Right renal pelvis (tissue), 4 donors: ENCODE results near the gene ANKRD39. TPM values are rescaled to one million over a fixed set of nuclear protein-coding genes. Genes with fewer than 3 reads are reported as not detected.
A peak's percentile ranks its signal among the peaks of the same experiment; 100 is the strongest.

Experiments used
- DNase-seq, 4 donors: peaks; one replicate each; pipeline ENCODE4 v3.0.0-alpha.2; 2013; ENCODE audit warnings: low read depth in 4 of 4, low spot score in 3 of 4, missing footprints in 1 of 4
- polyA plus RNA-seq, 4 donors: library from polyadenylated mRNA; unstranded; fragments of 120-200 nt; gene quantifications; one replicate each; pipeline ENCODE4 v1.2.1, GENCODE V29; 2013; ENCODE audit not compliant: insufficient read length in 4 of 4

Gene ANKRD39
- polyA plus RNA-seq, 4 donors = 7.5 to 10.4 (median 8.4) TPM

GRCh38 chr2:96835830-96836229, 22.0 kb downstream of the ANKRD39 start:
- no peak for DNase-seq

DNA sequence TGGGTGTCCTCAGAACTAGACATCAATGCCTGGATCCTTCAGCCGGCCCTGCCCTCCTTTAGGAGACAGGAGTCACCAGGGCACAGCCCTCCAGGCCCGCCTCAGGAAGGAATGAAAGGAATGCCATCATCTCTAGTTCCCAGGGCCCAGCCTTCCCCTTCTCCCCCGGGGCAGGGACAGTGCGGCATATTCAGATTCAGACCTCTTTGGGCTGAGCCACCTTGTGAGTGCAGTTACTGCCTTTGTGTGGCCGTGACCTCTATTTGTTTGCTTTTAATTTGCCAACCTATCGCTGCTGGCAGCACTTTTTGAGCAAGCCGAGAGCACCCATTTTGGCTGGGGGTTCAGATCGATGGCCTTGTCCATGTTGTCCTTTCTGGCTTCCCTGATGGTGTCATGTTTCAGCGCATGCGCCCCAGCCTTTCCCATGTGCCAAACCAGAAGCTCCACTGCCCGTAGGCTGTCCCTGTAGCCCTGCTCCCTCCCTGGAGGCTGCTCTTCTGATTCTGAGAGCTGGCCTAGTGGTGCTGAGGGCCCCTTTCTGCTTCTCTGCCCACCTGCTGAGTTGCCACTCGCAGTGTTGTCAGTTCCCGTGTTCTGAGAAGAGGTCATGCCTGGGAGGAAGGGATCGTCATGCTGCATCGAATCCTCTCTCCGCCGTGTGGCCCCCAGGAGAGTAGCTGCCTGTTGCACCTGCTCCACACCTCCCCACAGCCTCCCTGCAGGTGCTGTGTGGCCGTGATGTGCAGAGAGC, 24.9 kb downstream of the ANKRD39 start:
- DNase-seq = peak in 1 of 4 donors; percentile 62

GRCh38 chr2:96832408-96832753, 25.4 kb downstream of the ANKRD39 start:
- no peak for DNase-seq

- DNase-seq = no peak
Observed at GRCh38 chr2:96831679-96832078, 26.1 kb downstream of the ANKRD39 start.

DNA sequence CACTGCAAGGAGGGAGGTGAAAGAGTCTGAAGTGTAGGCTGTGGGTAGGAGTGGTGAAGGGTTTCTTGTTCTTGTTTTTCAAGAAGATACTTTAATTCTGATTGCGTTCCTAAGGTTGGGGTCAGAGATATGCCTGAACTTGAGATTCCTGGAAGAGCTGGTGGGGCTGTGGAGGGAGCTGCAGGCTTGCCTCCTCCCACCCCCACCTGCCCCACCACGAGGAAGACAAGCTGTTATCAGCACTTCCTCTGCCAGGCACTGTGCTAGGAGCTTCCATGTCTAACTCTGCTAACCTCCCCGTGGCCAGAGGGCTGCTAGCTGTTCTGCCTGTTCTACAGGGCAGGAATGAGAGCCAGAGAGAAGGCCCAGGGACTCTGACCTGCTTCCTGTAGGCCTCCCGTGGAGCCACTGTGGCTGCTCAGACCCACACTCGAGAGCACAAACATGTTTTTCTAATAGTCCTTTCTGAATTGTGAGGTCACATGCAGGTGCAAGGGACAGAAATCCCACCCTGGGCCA, 27.7 kb downstream of the ANKRD39 start:
- no peak for DNase-seq

GRCh38 chr2:96828874-96829273, 28.9 kb downstream of the ANKRD39 start:
- DNase-seq = no peak

DNA sequence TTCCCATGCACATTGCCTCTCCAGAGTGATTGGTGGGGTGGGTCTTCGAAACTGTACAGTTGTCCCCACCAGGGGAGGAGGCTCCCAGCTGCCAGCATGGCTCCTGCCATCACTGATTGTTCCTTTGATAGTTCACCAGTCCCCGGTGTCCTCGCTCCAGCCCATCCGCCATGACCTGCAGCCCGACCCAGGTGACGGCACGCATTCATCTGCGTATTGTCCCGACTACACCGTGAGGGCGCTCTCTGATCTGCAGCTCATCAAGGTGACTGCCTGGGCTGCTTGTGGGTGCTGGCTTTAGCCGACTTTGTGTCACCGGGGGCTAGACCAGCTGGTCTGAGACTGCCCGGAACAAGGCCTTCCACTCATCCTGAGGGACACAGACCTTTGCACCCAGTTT, 29.4 kb downstream of the ANKRD39 start:
- DNase-seq = no peak

- DNase-seq = no peak
Observed at GRCh38 chr2:96826546-96827278, 31.1 kb downstream of the ANKRD39 start.

- DNase-seq = no peak
Observed at GRCh38 chr2:96825057-96825456, 32.8 kb downstream of the ANKRD39 start.

DNA sequence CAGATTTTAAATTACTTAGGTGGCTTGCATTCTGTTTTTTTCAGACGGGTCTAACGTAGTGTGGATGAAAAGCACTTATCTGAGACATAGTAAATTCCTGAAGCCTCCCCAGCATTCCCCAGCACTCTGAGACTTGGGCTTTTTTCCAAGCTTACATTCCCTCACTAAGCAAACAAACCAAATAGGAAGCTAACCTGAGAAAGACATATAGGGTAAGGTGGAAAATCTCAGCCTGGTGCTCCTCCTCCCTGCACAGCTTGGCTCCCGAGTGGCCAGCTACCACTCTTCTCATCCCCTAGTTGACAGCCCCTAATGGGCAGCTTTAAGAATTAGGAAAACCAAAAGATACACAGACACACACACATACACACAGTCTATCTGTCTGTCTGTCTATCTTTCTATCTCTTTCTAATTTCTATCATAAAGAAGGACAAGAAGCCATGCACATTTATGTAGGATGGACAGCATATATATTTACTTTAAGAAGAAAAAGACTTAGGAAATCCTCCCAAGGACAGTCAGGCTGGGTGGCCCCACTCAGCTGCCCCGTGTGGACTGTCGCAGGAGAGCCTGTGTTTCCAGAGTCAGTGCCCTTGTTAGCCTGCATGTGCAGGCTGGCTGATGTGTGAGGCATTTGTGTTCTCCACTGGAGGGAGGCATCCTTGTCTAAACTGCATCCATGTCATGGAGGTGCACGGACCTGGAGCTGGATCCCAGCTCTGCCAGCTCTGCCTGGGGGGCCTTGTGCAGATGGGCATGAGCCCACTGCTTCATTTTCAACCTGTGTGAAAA, 33.5 kb downstream of the ANKRD39 start:
- DNase-seq = no peak

- DNase-seq = no peak
Observed at GRCh38 chr2:96823198-96823597, 34.6 kb downstream of the ANKRD39 start.

DNA sequence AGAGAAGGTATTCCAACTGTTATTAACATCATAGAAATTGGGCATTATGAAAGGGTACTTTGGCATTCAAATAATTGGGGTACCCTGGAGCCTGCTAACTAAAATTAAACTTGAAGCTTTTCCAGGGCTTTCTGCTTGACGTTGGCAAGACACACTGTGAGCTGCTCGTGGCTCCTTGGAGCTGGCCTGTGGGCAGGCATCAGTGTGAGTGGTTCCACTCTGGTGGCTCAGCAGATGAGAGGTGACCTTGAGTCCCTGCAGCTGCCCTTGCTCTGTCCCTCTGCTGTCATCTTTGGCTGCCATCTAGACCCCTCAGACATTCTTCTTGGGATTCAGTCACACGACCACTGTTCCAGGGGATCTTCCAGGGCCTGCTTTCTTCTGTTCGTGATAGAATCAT, 35.0 kb downstream of the ANKRD39 start:
- DNase-seq = no peak

- no peak for DNase-seq
Observed at GRCh38 chr2:96821113-96821675, 36.6 kb downstream of the ANKRD39 start.

GRCh38 chr2:96819876-96820511, 37.8 kb downstream of the ANKRD39 start:
- DNase-seq = no peak

GRCh38 chr2:96819128-96819875, 38.5 kb downstream of the ANKRD39 start:
- no peak for DNase-seq

DNA sequence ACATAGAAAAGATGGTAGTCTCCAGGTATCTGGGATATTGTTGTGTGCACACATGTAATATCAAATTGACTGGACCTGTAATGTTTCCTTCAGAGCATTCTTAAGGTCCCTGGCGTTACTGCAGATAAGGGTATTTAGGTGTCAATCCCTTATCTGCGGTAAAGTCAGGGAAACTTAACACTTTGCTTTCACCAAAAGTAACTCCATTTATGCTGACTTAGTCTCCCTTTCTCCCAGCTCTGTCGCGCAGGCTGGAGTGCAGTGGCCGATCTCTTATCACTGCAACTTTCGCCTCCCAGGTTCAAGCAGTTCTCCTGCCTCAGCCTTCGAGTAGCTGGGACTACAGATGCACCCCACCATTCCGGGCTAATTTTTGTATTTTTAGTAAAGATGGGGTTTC, 39.9 kb downstream of the ANKRD39 start:
- no peak for DNase-seq

- no peak for DNase-seq
Observed at GRCh38 chr2:96816836-96817702, 40.7 kb downstream of the ANKRD39 start.

- DNase-seq = peak; percentile 82 to 87 (median 86)
Observed at GRCh38 chr2:96816127-96816835, 41.5 kb downstream of the ANKRD39 start, which contains the start of gene CNNM3. Gene CNNM3, plus strand, starts transcription at chr2:96816268. Its CDS starts 10 bp downstream, at chr2:96816278.
